NCI-H510A (cell line): ENCODE results near the gene FAM47E.
"Not testable (repeated sequence)": the region's sequence is repeated elsewhere in the genome, so short reads cannot be mapped to it uniquely, and the experiment has no call there.

ENCODE experiments used
- DNase-seq: peaks from one replicate; lab custom pipeline; 2025; lab: John Stamatoyannopoulos, UW

Gene FAM47E

DNA sequence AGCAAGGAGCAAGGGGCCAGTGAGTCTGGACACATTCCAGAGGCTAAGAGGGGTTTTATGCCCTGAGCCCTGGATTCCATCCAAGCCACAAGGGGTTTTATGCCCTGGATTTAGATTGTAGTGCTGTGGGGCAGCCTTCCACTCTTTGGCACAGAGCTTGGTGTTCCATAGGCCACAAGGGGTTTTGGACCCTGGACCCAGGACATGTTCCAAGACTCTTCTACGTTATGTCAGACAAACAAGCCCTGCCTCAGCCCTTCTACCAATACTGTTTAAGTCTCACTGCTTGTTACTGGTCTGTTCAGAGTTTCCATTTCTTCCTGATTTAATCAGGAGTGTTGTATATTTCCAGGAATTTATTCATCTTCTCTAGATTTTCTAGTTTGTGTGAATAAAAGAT, 25.1 kb upstream of the FAM47E start:
- DNase-seq = no peak

DNA sequence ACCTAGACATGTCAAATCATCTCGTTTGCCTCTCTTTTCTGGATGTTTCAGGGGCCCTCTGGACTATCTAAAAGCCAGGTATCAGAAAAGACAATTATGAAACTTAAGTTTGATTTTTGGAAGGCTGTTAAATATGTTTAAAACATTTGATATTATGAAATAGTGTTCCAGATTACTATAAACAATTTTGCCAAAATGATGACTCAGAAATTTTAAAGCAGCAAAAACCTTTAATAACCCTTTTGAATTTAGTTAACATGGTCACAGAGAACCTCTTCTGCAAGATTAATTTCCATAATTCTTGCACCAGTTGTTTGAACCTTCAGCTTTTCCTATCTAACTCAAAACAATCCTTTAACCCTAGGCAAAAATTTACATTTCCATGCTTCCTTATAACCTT, 18.8 kb upstream of the FAM47E start:
- no peak for DNase-seq

GRCh38 chr4:76233083-76233482, 18.4 kb upstream of the FAM47E start:
- no peak for DNase-seq

GRCh38 chr4:76233529-76233928, 18.0 kb upstream of the FAM47E start:
- DNase-seq = no peak

DNA sequence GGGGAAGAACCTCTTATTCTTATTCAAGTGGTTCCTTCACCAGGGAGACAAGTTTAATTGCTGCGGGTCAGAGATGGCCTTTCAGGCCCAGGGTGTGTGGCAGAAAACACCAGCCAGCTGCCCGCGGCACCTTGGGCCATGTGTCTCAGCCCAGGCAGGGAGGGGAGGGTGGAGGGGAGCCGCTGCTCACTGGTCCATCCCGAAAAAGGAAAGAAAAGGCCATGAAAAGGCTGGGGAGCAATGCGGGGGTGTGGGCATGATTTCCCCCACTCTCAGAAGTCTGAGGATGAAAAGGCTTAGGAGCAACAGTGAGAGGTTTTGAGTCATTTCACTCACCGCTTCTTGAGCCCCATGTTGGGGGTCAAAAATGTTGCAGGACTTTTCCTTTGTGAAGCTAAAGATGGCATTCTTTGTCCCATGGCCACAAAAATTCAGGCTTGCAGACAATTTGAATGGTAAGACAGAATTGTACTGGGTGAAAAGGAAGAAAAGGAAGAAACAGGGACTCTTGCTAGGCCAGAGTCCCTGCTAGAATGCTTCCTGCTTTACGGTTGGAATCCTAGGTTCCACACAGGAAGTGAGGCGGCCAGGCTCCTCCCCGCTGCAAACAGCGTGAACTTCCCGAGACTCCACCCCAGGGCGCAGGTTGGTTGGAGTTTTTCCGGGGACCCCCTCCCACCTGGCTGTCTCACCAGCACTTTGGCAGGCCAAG, 17.4 kb upstream of the FAM47E start:
- DNase-seq = no peak

DNA sequence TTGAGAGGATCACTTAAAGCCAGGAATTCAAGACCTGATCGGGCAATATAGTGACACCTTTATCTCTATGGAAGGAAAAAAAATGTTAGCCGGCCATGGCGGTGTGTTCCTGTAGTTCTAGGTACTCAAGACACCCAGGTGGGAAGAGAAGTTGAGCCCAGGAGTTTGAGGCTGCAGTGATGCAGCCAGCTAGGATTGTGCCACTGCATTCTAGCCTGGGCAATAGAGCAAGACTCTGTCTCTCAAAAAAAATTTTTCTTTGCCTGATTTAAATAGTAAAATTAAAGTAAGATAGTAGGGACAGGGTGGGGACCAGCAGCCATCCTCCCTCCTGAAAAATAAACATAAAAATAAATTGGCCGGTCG, 16.9 kb upstream of the FAM47E start:
- DNase-seq = no peak

- DNase-seq = no peak
These were observed 16.1 kb upstream of the FAM47E start for GRCh38 chr4:76235407-76235806.

- DNase-seq = no peak
These were observed 15.6 kb upstream of the FAM47E start for GRCh38 chr4:76235915-76236314.

DNA sequence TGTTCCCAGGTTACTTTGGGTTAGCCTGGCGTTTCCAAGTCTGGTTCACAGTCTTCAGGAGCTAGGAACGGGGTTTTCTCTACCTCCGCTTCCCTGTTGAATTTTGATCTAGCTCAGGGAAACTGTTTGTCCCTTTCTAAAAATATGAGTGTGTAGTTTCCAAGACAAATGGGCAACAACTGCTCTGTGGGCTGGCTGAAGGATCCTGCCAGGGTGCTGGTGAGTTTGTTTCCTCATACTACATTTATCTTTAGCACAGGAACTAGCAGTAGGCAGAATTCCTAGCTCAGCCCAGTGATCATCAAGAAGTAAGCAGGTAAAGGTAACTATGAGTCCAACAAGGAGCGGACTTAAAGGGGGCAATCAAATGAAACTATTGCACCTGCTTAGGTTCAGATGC, 13.3 kb upstream of the FAM47E start:
- no peak for DNase-seq

DNA sequence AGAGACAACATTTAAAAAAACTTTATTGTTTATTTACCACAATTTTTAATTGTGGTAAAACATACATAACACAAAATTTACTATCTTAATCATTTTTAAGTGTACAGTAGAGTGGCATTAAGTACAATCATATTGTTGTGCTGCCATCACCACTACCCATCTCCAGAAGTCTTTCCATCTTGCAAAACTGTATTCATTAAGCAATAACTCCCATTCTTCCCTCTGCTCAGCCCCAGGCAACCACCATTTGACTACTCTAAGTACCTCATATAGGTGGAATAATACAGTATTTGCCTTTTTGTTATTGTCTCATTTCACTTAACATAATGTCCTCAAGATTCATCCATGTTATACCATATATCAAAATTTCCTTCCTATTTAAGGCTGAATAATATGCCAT, 12.8 kb upstream of the FAM47E start:
- no peak for DNase-seq

GRCh38 chr4:76240236-76240635, 11.3 kb upstream of the FAM47E start:
- DNase-seq = no peak

DNA sequence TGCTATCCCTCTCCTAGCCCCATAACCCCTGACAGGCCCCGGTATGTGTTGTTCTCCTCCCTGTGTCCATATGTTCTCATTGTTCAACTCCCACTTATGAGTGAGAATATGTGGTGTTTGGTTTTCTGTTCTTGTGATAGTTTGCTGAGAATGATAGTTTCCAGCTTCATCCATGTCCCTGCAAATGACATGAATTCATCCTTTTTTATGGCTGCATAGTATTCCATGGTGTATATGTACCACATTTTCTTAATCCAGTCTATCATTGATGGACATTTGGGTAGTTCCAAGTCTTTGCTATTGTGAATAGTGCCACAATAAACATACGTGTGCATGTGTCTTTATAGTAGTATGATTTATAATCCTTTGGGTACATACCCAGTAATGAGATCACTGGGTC, 7.6 kb upstream of the FAM47E start:
- not testable (repeated sequence) for DNase-seq

DNA sequence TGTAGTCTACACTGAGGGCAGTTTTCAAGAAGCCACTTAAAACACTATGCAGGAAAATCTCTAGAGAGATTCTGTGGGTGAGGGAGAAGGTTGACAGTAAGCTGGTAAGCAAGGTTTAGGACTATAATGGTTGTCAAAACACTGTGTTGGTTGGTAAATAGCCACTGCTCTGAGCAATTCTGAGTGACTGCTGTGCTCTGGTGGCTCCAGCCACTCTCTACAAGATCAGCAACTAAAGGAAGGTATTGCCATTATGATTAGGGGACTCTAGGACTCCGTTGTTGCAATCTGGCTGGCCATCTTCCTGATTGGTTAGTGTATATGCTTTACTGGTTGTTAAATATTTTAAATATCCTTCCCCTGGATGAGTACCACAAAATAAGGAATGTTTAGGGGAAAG, 5.5 kb upstream of the FAM47E start:
- no peak for DNase-seq

DNA sequence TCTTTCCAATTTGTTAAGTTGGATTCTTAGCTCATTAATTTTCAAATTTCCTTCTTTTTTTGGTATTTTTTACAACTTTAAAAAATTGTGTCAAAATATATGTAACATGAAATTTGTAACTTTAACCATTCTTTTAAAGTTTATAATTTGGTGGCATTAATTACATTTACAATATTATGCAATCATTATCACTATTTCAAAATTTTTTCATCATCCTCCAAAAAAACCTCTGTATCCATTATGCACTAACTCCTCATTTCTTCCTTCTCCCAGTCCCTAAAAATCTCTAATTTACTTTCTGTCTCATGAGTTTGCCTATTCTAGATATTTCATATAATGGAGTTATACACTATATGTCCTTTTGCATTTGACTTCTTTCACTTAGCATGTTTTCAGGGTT, 4.7 kb upstream of the FAM47E start:
- no peak for DNase-seq

- DNase-seq = no peak
These were observed 559 bp upstream of the FAM47E start for GRCh38 chr4:76250962-76251361.

GRCh38 chr4:76252271-76252653, 741 bp downstream of the FAM47E start:
- no peak for DNase-seq

- DNase-seq = no peak
These were observed 2.0 kb downstream of the FAM47E start for GRCh38 chr4:76253511-76253910.

DNA sequence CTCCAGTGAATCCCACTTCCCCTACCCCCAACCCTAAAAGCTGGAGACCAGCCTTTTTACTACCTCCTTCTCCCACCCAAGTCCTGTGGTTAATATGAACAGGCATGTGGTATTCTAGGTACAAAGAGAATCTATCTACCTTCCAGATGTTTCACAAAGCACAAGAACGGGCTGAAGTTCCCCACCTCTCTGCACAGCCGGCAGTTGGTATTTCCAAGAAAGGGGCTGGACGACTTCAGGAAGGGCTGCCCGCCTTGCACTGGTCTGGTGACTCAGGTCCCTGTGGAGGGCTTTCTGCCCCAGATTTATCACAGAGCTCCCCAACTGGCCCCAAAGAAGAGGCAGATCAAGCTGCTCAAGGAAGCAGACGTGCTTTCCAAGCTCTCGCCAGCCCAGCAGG, 4.5 kb downstream of the FAM47E start:
- no peak for DNase-seq

DNA sequence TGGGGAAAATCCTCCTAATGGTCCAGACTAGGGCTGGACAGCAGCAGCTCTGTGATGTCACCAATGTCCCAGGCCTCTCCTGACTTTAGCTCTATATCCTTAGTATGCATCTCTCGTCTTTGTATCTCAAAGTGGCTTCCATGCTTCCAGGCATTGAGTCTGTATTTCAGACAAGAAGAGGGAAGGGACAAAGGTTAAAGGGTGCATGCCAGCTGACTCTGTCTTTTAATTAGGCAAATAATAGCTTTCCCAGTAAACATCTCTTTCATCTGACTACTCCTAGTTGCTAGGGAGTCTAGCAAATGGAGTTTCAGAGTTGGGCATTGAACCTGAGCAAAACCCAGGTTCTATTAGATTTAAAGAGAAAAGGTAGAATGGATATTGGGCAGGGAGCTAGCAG, 5.4 kb downstream of the FAM47E start:
- no peak for DNase-seq

DNA sequence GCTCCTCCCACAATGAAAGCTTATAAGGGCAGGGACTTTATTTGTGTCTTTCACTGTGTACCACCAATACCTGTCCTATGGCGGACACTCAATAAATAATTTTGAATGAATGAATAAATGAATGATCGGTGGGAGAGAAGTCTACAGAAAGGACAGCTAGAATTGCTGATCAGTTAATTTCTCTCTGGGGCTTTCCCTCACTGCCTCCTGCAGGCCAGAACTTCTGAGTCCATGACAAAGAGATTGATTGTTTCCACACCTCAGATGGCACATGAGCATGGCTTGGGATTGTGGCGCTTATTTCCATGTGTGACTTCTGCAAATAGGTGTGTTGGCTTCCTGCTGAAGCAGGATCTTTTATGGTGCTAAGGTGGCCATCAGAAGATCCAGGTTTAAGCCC, 6.3 kb downstream of the FAM47E start:
- no peak for DNase-seq

DNA sequence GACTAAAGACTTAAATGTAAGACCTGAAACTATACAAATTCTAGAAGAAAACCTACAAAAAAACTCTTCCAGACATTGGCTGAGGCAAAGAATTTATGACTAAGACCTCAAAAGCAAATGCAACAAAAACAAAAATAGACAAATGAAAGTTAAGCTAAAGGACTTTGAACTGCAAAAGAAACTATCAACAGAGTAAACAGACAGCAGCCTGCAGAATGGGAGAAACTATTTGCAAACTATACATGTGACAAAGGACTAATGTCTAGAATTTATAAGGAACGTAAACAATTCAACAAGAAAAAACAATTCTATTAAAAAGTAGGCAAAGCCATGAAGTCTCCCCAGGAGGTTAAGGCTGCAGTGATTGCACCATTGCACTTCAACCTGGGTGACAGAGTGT, 9.1 kb downstream of the FAM47E start:
- no peak for DNase-seq

- no peak for DNase-seq
These were observed 14.2 kb downstream of the FAM47E start for GRCh38 chr4:76265631-76266218.

DNA sequence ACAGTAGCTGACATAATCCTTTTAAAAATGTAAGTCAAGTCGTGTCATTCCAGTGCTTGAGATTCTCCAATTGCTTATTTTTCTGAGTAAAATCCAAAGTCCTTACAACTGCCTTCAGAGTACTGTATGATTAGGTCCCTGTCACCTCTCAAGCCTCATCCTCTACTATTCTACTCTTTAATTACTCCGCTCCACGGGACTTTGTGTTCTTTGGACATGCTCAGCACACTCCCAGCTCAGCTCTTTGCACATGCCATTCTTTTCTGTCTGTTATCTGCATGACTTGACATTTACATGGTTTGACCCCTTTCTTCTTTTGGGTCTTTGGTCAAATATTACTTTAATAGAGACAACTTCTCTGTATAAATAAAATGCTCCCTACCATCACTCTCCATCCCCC, 15.1 kb downstream of the FAM47E start:
- DNase-seq = no peak

GRCh38 chr4:76267811-76268210, 16.3 kb downstream of the FAM47E start:
- no peak for DNase-seq
